WTC11 (cell line): ENCODE data around the gene TMEM200B. TPM values are rescaled to one million over a fixed set of nuclear protein-coding genes. Genes with fewer than 3 reads are reported as not detected.
A peak's percentile ranks its signal among the peaks of the same experiment; 100 is the strongest.

Experiments
- ATAC-seq: fragments of 200-7000 bp; cut with Tn5 transposase; 2 replicates; pipeline ENCODE4 v1.10.0; 2021; ENCODE audit warnings: mild to moderate bottlenecking, moderate library complexity
- CTCF ChIA-PET: fragments of 300-600 bp; sonication (Branson Sonifier 250); formaldehyde crosslinking; loops from one replicate; lab custom pipeline; 2021; ENCODE audit warnings: antibody characterized with exemption; lab: Charles Lee
- POLR2A ChIA-PET: fragments of 350-600 bp; sonication (Branson Sonifier 250); formaldehyde crosslinking; loops from one replicate; lab custom pipeline; 2021; ENCODE audit warnings: antibody characterized with exemption; lab: Charles Lee
- DNase-seq: peaks from one replicate; pipeline ENCODE4 v3.0.0; 2021; ENCODE audit warnings: low spot score
- H3K27ac Mint-ChIP-seq: 2 replicates; pipeline ENCODE4 v1.8.0; 2021; ENCODE audit warnings: mixed read lengths
- H3K27me3 Mint-ChIP-seq: 2 replicates; pipeline ENCODE4 v1.8.0; 2021; ENCODE audit warnings: low read depth, mild to moderate bottlenecking, moderate library complexity, mixed read lengths
- H3K36me3 Mint-ChIP-seq: 2 replicates; pipeline ENCODE4 v1.8.0; 2021; ENCODE audit warnings: mixed read lengths
- H3K4me1 Mint-ChIP-seq: 2 replicates; pipeline ENCODE4 v1.8.0; 2022; ENCODE audit warnings: mixed read lengths
- H3K4me3 Mint-ChIP-seq: 2 replicates; pipeline ENCODE4 v1.8.0; 2021; ENCODE audit warnings: mild to moderate bottlenecking, moderate library complexity, mixed read lengths
- H3K9me3 Mint-ChIP-seq: 2 replicates; pipeline ENCODE4 v1.8.0; 2021; ENCODE audit warnings: mixed read lengths
- AFF4 ChIP-seq: sonication (generic); formaldehyde crosslinking; IDR thresholded peaks from 2 replicates; pipeline ENCODE4 v1.8.1; 2023; ENCODE audit warnings: mild to moderate bottlenecking, missing genetic modification reagents, borderline replicate concordance
- ATF3 ChIP-seq: sonication (generic); formaldehyde crosslinking; conservative IDR thresholded peaks from 2 replicates; pipeline ENCODE4 v1.8.1; 2022; ENCODE audit warnings: mild to moderate bottlenecking, missing genetic modification reagents
- ATF6 ChIP-seq: sonication (generic); formaldehyde crosslinking; IDR thresholded peaks from 2 replicates; pipeline ENCODE4 v1.8.1; 2023; ENCODE audit warnings: mild to moderate bottlenecking, missing genetic modification reagents
- CREB1 ChIP-seq: sonication (generic); formaldehyde crosslinking; IDR thresholded peaks from 2 replicates; pipeline ENCODE4 v1.8.0; 2023; ENCODE audit warnings: mild to moderate bottlenecking, missing genetic modification reagents
- CREM ChIP-seq: sonication (generic); formaldehyde crosslinking; IDR thresholded peaks from 2 replicates; pipeline ENCODE4 v1.8.1; 2022; ENCODE audit warnings: mild to moderate bottlenecking, missing genetic modification reagents, moderate library complexity
- EMX1 ChIP-seq: fragments of 250-450 bp; sonication (Bioruptor Pico); IDR thresholded peaks from 2 replicates; pipeline ENCODE4 v1.8.0; 2021; ENCODE audit warnings: mild to moderate bottlenecking
- ESRRA ChIP-seq: sonication (generic); formaldehyde crosslinking; IDR thresholded peaks from 2 replicates; pipeline ENCODE4 v1.8.1; 2022; ENCODE audit warnings: mild to moderate bottlenecking, missing genetic modification reagents, borderline replicate concordance
- ETV6 ChIP-seq: sonication (generic); formaldehyde crosslinking; IDR thresholded peaks from 2 replicates; pipeline ENCODE4 v1.8.1; 2022; ENCODE audit warnings: mild to moderate bottlenecking, missing genetic modification reagents
- GABPB1 ChIP-seq: sonication (generic); formaldehyde crosslinking; IDR thresholded peaks from 2 replicates; pipeline ENCODE4 v1.8.1; 2023; ENCODE audit warnings: mild to moderate bottlenecking, missing genetic modification reagents
- JUN ChIP-seq: sonication (generic); formaldehyde crosslinking; IDR thresholded peaks from 2 replicates; pipeline ENCODE4 v1.8.0; 2023; ENCODE audit warnings: mild to moderate bottlenecking, missing genetic modification reagents
- KAT7 ChIP-seq: sonication (generic); formaldehyde crosslinking; IDR thresholded peaks from 2 replicates; pipeline ENCODE4 v1.8.1; 2023; ENCODE audit warnings: missing genetic modification reagents, mild to moderate bottlenecking, borderline replicate concordance
- MAX ChIP-seq: sonication (generic); formaldehyde crosslinking; IDR thresholded peaks from 2 replicates; pipeline ENCODE4 v1.8.0; 2022; ENCODE audit warnings: mild to moderate bottlenecking, missing genetic modification reagents
- NFE2L1 ChIP-seq: sonication (generic); formaldehyde crosslinking; IDR thresholded peaks from 2 replicates; pipeline ENCODE4 v1.8.1; 2023; ENCODE audit warnings: missing genetic modification reagents
- NFYB ChIP-seq: sonication (generic); formaldehyde crosslinking; conservative IDR thresholded peaks from 2 replicates; pipeline ENCODE4 v1.8.0; 2022; ENCODE audit warnings: low read depth, missing genetic modification reagents
- NR2C2 ChIP-seq: sonication (generic); formaldehyde crosslinking; IDR thresholded peaks from 2 replicates; pipeline ENCODE4 v1.8.0; 2022; ENCODE audit warnings: mild to moderate bottlenecking, missing genetic modification reagents
- PRDM15 ChIP-seq: sonication (generic); formaldehyde crosslinking; IDR thresholded peaks from 2 replicates; pipeline ENCODE4 v1.8.0; 2022; ENCODE audit warnings: missing genetic modification reagents
- RORB ChIP-seq: fragments of 250-450 bp; sonication (Bioruptor Pico); IDR thresholded peaks from 2 replicates; pipeline ENCODE4 v1.9.0; 2021; ENCODE audit warnings: mild to moderate bottlenecking
- STAT6 ChIP-seq: sonication (generic); formaldehyde crosslinking; conservative IDR thresholded peaks from 2 replicates; pipeline ENCODE4 v1.8.1; 2023; ENCODE audit warnings: mild to moderate bottlenecking, low read depth, missing genetic modification reagents, moderate library complexity
- ZMAT4 ChIP-seq: fragments of 250-450 bp; sonication (Bioruptor Pico); IDR thresholded peaks from 2 replicates; pipeline ENCODE4 v1.9.0; 2021; ENCODE audit warnings: mild to moderate bottlenecking
- total RNA-seq: library from RNA; stranded (reverse); gene quantifications from 3 replicates; pipeline ENCODE4 v1.2.3, GENCODE V29; 2021

TMEM200B gene
- total RNA-seq, 1 experiment from 2014 or later = 22.6 TPM

GRCh38 chr1:29113413-29114117 lies 10.1 kb downstream of the TMEM200B start:
- H3K4me1 Mint-ChIP-seq = peaks cover 22% of the 10 kb centered on the region
- H3K9me3 Mint-ChIP-seq = no peaks in the 10 kb centered on the region
- peaks cover 12% of the 10 kb centered on the region for H3K36me3 Mint-ChIP-seq
- H3K4me3 Mint-ChIP-seq = no peak overlapping the region
- DNase-seq = no peak
- CTCF ChIA-PET = interaction anchor here (0.9 to 2.8 kb wide), 8 partner anchors 9 to 236 kb away, joined by 3 to 27 read pairs (median 8); partner anchors contain the start of gene TMEM200B
- peak; percentile 14; the same call in 1 of the 2 replicates for ATAC-seq
- TF ChIP-seq ZMAT4 (CRISPR knock-in tag) = no peak
- no peak for TF ChIP-seq GABPB1 (CRISPR knock-in tag)
- TF ChIP-seq CREB1 (CRISPR knock-in tag) = no peak
- TF ChIP-seq ESRRA (CRISPR knock-in tag) = no peak
- no peak for TF ChIP-seq RORB (CRISPR knock-in tag)
- TF ChIP-seq AFF4 (CRISPR knock-in tag) = no peak
- no peak for TF ChIP-seq NFE2L1
- no peak for TF ChIP-seq MAX (CRISPR knock-in tag)
- TF ChIP-seq EMX1 (CRISPR knock-in tag) = no peak
- TF ChIP-seq NR2C2 = no peak
- no peak for TF ChIP-seq ATF6 (CRISPR knock-in tag)
- no peak for TF ChIP-seq KAT7 (CRISPR knock-in tag)
- no peak for TF ChIP-seq JUN (CRISPR knock-in tag)
- TF ChIP-seq NFYB = no peak
- no peak for TF ChIP-seq ETV6
- TF ChIP-seq CREM (CRISPR knock-in tag) = no peak
- no peak for TF ChIP-seq ATF3 (CRISPR knock-in tag)
- TF ChIP-seq PRDM15 (CRISPR knock-in tag) = no peak
- TF ChIP-seq STAT6 (CRISPR knock-in tag) = no peak
- TF ChIP-seq, all 79 proteins: peak for 0
- Mint-ChIP-seq H3K27ac (no peak overlapping the region), H3K27me3 (no peaks in the 10 kb centered on the region)
- POLR2A ChIA-PET = interaction anchor here (1.1 to 1.5 kb wide), 2 partner anchors 8 to 68 kb away, joined by 5 to 6 read pairs; partner anchors contain the start of gene SRSF4
